ENCODE data around the gene SLC6A17. TPM values are rescaled to one million over a fixed set of nuclear protein-coding genes. Genes with fewer than 3 reads are reported as not detected.

Gene SLC6A17
- total and polyA plus RNA-seq, 9 donors = 0.03 to 0.15 (median 0.05) TPM; not detected in 3

DNA sequence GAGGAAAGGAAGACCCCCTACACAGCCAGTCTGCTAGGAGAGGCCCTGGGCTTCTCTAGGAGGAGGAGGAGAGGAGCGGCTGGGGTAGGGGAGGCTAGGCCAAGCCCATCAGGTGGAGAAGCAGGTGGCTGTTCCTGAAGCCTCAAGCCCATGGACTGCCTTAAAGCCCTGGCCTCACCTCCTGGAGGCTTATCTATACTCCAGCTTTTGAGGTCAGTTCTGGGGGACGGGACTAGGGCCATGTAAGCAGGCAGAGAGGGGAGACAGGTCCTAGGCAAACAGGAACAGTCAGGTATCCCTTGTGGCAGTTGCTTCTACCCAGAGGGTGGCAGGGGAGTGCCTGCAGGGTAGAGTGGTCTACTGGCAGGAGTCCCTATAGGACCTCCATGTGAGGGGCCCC, 100.5 kb downstream of the SLC6A17 start:
- TF ChIP-seq POLR2A (IDR thresholded peaks at IDR 0.05) = no peak
- TF ChIP-seq, protein P1, sequence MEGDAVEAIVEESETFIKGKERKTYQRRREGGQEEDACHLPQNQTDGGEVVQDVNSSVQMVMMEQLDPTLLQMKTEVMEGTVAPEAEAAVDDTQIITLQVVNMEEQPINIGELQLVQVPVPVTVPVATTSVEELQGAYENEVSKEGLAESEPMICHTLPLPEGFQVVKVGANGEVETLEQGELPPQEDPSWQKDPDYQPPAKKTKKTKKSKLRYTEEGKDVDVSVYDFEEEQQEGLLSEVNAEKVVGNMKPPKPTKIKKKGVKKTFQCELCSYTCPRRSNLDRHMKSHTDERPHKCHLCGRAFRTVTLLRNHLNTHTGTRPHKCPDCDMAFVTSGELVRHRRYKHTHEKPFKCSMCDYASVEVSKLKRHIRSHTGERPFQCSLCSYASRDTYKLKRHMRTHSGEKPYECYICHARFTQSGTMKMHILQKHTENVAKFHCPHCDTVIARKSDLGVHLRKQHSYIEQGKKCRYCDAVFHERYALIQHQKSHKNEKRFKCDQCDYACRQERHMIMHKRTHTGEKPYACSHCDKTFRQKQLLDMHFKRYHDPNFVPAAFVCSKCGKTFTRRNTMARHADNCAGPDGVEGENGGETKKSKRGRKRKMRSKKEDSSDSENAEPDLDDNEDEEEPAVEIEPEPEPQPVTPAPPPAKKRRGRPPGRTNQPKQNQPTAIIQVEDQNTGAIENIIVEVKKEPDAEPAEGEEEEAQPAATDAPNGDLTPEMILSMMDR (IDR thresholded peaks at IDR 0.05) = no peak
- TF ChIP-seq EP300 (IDR thresholded peaks at IDR 0.05) = no peak
- H3K27ac ChIP-seq = no peak overlapping the region
- whole genome bisulfite sequencing, 3 donors = 71 to 93% (median 92%) methylated on average over 2 of the region's 2 CpGs
- H3K4me1 ChIP-seq (ENCODE audit: insufficient read depth) = no peaks in the 10 kb centered on the region
- intact Hi-C loops (cut with DNase I) = no loop called here
- H3K36me3 ChIP-seq = no peaks in the 10 kb centered on the region
- no peaks in the 10 kb centered on the region for H3K9me3 ChIP-seq
- no peak for DNase-seq
- no peaks in the 10 kb centered on the region for H3K27me3 ChIP-seq
- no peak overlapping the region for H3K4me3 ChIP-seq

Other genes with a start within 250 kb of the SLC6A17 start
- 10 to 100 TPM; 24.2 to 57.6 (median 44.3) TPM for gene CSF1, start 239.6 kb upstream of the SLC6A17 start, total RNA-seq
- 10 to 100 TPM; 13.1 to 48.6 TPM for gene CSF1, start 239.6 kb upstream of the SLC6A17 start, polyA plus RNA-seq
- 100 to 1,000 TPM in 2 of 7 donors, 10 to 100 TPM in 5; 41.1 to 113 (median 85.8) TPM for gene AHCYL1, start 165.7 kb upstream of the SLC6A17 start, total RNA-seq
- gene AHCYL1, start 165.7 kb upstream of the SLC6A17 start, polyA plus RNA-seq = 100 to 1,000 TPM in 1 of 2 donors, 10 to 100 TPM in 1; 41.8 to 103 TPM
- gene STRIP1, start 115.9 kb upstream of the SLC6A17 start, total RNA-seq = 10 to 100 TPM; 35.1 to 46.7 (median 45.5) TPM
- gene STRIP1, start 115.9 kb upstream of the SLC6A17 start, polyA plus RNA-seq = 10 to 100 TPM; 21.6 to 27.4 TPM
- gene ALX3, start 79.8 kb upstream of the SLC6A17 start, total RNA-seq = under 1 TPM in 4 of 7 donors, not detected in 3; 0.12 to 0.43 (median 0.29) TPM
- under 1 TPM in 1 of 2 donors, not detected in 1; 0.36 TPM for gene ALX3, start 79.8 kb upstream of the SLC6A17 start, polyA plus RNA-seq
- not detected for gene UBL4B, start 38.1 kb upstream of the SLC6A17 start, total RNA-seq
- under 1 TPM in 1 of 2 donors, not detected in 1; 0.31 TPM for gene UBL4B, start 38.1 kb upstream of the SLC6A17 start, polyA plus RNA-seq
- gene KCNC4, start 59.8 kb downstream of the SLC6A17 start, total RNA-seq = 10 to 100 TPM in 5 of 7 donors, 1 to 10 TPM in 2; 5.5 to 18.0 (median 14.2) TPM
- 1 to 10 TPM; 3.2 to 5.0 TPM for gene KCNC4, start 59.8 kb downstream of the SLC6A17 start, polyA plus RNA-seq
- 10 to 100 TPM; 21.2 to 28.7 (median 26.2) TPM for gene RBM15, start 188.9 kb downstream of the SLC6A17 start, total RNA-seq
- 1 to 10 TPM; 3.4 to 3.5 TPM for gene RBM15, start 188.9 kb downstream of the SLC6A17 start, polyA plus RNA-seq
- gene SLC16A4, start 240.5 kb downstream of the SLC6A17 start, total RNA-seq = 10 to 100 TPM; 14.5 to 33.7 (median 21.2) TPM
- gene SLC16A4, start 240.5 kb downstream of the SLC6A17 start, polyA plus RNA-seq = 10 to 100 TPM; 23.9 to 33.0 TPM